GM19193 (cell line): ENCODE data around the gene PAX8.

Experiments used
- POLR2A ChIP-seq: IDR thresholded peaks from 4 replicates; pipeline ENCODE4 v1.6.1; 2011; ENCODE audit not compliant: insufficient read depth, insufficient read length; ENCODE audit errors: extremely low read depth

Gene PAX8

DNA sequence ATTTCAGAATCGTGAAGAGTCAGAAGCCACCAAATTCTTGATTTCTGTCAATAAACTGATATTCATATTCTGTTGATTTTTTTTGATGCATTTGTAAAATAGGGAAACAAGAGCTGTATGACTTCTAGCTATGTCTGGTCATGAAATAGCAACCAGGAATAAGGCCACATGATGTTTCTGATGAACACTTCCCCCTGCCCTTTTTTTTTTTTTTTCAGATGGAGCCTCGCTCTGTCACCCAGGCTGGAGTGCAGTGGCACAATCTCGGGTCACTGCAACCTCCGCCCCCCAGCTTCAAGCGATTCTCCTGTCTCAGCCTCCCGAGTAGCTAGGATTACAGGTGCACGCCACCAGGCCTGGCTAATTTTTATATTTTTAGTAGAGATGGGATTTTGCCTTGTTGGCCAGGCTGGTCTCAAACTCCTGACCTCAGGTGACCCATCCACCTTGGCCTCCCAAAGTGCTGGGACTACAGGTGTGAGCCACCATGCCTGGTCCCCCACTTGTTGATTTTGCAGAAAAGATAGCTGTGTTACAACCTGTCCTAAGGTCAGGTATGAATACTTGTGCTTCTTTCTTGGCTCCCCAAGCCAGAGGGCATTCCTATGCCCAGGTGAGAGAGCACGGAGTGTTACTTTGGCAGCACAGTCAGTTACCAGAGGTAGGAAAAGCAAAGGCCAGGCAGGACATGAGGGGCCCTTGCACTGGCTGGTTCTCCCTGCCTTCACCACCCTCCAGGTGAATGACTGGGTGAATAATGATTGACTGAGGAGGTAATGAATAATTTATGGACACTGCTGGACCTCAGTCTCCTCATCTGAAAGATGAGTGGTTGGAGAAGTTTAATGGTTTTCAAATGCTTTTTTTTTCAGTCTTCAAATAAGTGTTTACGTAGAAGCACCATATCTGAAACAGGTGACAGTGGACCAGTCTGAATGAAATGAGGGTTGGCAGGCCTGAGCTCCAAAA is 39.6 kb downstream of the PAX8 start:
- TF ChIP-seq POLR2A, result no peak

DNA sequence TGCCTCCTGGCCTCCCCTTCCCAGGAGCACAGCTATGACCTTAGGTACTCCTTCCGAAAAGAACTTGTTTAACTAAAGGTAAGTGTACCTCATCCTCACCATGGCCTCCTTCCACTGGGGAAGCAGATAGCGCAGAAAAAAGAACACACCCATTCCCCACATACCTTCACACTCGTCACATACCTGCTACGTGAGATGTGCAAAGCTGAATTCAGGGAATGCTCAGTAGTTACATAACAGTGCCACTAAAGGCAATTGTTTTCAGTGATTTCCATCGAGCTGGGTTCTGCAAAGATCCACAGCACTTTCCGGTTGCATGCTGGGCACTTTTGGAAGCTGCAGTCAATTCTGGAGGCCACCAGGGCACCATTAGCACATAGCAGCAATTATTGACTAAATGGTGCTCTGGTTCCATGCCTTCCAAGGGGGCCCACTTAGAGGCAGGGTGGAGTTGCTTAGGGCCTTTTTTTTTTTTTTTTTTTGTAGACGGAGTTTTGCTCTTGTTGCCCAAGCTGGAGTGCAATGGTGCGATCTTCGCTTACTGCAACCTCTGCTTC is 41.0 kb downstream of the PAX8 start:
- TF ChIP-seq POLR2A, result no peak

DNA sequence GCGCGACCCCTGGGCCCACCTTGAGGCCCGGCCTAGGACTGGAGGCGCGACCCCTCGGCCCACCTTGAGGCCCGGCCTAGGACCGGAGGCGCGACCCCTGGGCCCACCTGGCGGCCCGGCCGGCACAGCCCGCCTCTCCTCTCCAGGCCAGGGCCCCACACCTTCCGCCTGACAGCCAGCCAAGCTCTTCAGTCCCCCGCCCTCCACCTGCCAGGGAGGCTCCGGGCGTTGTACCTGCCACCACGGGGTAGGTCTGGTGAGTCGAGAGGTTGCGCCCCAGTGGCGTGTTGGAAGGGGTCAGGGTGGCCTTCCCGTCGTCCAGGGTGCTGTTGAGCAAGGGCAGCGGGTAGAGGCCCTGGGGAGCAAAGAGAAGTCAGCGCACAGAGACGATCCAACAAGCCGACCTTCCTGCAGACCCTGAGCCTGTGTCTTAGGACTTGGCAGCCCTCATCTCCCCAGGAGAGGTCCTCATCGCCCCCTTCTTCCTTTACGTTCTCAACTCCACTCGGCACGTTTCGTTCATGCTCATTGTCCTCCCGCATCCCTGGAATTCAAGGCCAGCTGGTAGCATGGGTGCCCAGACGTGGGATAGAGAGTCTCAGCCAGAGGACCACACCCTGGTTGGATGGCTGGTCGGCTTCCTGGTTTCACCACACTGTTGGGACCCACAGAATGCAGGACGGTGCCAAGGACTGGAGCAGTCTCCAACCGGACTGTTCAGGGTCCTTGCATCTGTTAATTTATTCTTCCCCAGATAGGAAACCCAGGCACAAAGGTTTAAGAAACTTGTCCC is 42.2 kb downstream of the PAX8 start:
- no peak for TF ChIP-seq POLR2A

DNA sequence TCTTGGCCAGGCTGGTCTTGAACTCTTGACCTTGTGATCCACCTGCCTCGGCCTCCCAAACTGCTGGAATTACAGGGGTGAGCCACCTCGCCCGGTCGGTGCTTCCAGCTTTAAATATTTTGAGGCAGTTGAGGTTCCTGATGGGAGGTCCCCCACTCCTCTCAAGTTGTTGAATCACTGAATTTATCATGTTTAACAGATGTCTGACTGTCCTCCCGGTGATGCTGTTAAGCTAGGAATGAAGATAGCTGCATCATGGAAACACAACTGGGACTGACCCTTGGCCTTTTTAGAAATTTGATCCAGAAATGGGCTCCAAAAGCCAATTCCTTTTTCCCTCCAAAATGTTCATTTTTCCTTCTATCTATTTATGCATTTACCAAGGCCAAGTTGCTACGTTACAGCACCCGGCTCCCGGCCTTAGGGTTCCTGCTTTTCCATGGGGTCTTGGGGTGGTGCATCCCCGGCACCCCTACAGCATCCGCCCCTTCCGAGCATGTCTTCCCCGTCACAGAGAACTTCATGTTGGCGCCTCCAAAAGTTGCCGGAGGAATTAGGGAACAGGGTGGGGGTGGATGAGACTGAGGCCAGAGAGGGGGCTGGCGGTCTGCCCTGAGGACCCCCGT is 43.9 kb downstream of the PAX8 start:
- TF ChIP-seq POLR2A, result no peak

DNA sequence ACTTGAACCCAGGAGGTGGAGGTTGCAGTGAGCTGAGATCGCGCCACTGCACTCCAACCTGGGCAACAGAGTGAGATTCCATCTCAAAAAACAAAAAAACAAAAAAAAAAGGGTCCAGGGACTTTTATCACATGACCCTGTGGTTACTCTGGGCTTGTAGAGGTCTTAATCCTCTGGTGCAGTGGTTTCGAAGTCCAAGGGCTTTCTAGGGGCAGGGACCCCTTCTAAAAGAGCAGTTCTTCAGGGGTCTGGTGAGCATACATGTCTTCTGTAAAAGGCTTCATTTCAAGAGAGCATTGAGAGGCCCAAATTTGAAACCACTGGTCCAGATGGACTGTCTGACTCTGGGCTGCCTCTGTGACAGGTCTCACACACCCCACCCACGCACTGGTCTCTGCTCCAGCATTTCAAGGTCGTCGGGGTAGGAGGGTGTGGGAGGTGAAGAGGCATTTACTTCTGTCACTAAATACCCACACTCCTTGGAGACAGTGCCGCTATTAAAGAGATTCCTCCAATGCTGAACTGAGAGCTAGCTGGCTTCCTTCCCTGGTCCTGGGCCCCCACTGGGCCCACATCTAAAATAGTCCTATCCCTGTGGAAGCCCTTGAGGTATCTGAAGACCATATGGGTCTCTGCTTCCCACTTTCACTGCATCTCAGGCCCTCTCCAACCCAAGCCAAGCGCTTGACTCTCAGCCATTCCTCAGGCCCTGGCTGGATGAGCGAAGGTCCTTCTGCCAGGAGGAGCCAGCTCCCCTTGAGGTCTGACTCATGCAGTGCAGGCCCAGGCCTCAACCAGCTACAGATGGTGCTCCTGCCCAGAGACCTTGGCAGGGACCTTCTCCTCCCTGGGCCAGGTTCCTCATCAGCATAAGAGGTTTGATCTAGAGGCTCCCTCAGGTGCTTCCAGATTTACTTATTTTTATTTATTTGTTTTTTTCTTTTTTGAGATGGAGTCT is 44.8 kb downstream of the PAX8 start:
- no peak for TF ChIP-seq POLR2A

DNA sequence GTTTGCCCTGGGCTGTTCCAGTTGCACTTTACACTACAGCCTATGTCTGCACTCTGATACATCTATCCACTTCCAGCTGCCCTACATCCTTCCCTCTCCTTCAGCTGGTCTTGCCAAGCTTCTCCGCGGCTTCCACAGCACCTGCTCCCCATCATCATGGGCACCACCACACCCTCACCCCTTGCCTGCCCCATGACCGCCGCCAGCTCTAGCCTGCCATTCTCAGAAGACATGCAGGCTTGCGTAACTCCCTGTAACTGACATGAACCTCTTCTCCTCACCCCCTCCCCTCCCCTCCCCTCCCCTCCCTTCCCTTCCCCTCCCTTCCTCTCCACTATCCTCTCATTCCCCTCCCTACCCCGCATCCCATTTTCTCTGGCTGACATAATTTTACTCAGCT is 46.0 kb downstream of the PAX8 start:
- no peak for TF ChIP-seq POLR2A

DNA sequence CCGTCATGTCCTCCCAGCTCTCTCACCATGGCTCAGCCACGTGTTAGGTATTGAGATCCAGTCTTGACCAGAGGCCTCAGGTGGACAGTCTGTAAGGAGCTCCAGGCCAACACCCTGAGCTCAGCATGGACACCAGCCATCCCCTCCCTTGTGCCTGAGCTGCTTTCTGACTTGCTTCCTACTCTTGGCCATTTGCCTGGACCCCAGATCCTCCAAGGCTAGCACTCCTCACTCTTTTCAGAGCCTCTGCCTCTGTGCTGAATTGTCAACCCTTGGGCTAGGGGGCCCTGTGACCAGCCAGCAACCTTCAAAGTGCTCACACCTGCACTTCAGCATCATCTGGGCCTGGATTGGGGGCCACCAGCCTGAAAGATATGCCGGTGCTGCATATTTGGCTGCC is 46.6 kb downstream of the PAX8 start:
- no peak for TF ChIP-seq POLR2A

DNA sequence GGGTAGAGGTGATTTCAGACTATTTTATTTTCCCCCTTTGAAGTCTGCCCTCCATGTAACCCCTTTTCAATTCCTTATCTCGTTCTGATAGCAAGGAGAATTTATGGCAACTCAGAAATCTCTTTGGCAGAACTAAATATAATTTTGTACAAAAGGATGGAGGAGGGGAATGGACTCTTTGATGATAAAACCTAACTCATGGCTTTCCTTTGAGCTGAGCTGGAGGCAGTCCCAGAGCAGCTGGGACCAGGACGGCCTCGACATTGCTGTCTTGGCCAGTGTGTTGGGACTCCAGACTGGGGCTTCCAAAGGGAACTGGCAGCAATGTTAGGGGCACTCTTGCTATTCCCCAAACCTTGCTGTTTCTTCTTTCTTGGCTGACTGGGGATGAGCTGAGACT is 47.7 kb downstream of the PAX8 start:
- no peak for TF ChIP-seq POLR2A

DNA sequence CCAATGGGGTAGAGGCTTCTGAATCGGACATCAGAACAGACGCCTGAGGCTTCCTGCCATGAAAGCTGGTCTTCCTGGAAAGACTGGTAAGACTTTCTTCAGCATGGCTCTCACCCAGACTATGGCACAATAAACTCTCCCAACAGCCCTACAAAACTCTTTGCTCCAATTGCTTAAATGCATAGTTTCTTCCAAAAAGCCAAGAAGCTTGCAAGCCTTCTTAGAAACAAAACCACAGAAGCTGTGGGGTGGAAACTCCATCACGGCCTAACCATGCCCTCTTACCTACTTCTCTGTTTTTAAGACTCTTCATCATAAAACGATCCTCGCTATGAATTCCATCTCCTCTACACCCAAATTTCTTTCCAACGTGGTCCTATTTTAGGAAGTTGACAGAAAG is 48.2 kb downstream of the PAX8 start:
- TF ChIP-seq POLR2A, result no peak

DNA sequence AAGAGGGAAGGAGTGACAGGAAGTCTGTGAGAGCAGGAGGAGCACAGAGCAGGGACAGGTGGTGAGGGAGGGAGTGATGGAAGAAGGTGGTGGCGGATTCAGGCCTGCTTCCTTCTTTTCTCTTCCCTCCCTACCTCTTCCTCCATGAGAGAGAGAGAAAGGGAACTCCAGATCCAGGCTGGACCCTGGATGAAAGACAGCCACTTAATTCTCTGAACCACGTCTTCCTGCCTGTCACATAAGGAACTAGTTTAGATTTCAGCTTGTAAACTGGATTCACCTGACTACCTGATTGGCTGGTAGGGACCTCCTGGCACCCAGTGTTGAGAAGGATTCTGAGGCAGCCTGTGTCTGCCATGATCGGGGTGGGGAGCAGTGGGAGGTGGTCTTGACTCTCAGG is 48.9 kb downstream of the PAX8 start:
- TF ChIP-seq POLR2A, result no peak

DNA sequence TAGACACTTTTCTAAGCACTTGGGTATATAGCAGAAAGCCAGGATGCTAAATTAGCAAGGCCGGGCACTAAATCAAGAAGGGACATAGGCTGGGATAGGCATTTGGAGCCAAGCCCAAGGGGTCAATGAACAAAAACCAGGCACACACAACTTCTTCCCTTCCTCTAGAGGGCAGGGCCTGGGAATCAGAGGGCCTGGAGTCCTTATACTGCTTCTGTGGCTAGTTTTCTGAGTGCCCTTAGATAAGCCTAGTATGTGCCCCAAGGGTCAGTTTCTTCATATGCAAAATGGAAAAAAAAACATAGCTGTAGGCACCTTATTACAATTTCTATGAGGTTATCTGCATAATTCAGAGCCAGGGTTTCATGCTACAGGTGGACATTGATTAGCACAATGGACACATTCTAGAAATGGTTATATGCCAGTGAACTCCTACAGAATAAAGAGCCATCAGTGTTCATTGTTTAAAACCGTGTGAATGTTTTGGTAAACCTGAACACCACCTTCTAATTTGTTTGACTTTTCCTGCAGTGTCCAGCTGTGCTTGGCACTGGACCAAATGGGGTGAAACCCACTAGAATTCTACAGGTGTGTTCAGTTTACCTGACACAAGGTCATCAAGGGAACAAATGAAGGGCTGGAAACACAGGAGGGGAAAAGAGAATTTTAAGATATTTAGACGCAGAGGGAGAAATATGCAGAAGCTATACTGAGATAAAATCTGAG is 49.6 kb downstream of the PAX8 start:
- no peak for TF ChIP-seq POLR2A

DNA sequence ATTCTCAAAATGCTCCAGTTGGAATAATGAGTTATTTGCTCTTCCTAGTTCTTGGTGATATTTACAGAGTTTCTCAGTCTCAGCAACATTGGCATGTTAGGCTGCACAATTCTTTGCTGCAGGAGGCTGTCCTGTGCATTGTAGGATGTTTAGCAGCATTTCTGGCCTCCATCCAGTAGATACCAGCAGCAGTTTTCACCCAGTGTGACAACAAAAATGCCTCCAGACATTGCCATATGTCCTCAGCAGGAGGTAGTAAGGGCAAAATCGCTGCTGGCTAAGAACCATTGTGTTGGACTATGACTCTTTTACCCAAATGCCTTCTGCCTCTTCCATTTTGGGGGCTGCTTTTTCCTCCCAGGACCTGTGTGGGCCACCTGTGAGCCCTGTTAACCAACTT is 50.4 kb downstream of the PAX8 start:
- no peak for TF ChIP-seq POLR2A

DNA sequence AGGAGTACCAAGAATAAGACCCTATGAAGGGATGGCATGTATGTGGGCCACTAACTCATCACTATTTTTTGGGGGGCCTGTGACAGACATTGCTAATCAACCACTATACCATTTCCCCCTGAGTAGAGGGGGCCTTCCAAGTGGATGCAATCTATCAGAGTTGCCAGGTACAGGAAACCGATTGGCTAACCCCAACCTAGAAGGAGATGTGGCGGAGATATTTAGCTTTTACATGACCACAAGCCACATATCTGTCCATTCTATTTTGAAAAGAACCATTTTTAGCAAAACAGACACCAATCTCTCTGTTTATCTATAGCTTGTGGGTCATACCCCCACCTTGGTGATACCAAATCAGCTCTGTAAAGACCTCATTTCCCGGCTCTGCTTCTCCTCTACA is 51.0 kb downstream of the PAX8 start:
- TF ChIP-seq POLR2A, result no peak
